GM23338 (cell line): ENCODE data around the gene COL4A2. TPM values are rescaled to one million over a fixed set of nuclear protein-coding genes. Genes with fewer than 3 reads are reported as not detected.

ENCODE experiments used
- ATAC-seq: fragments of 200-7000 bp; cut with Tn5 transposase; 3 replicates; pipeline ENCODE4 v1.9.1; 2020
- DNase-seq: peaks from one replicate; pipeline ENCODE4 v3.0.0-alpha.2; 2015; ENCODE audit warnings: low spot score
- H2AFZ ChIP-seq: fragments of 200-600 bp; sonication (generic); 2 replicates; pipeline ENCODE4 v1.8.0; 2016; ENCODE audit warnings: antibody characterized with exemption, mild to moderate bottlenecking, moderate library complexity
- H3F3A ChIP-seq: fragments of 200-600 bp; sonication (generic); replicated peaks from 2 replicates; pipeline ENCODE4 v1.8.0; 2017; ENCODE audit warnings: antibody characterized with exemption, mixed run types, low read depth
- H3K27ac ChIP-seq: fragments of 200-600 bp; sonication (generic); 2 replicates; pipeline ENCODE4 v1.6.1; 2016; ENCODE audit warnings: low read depth
- H3K27me3 ChIP-seq: fragments of 200-600 bp; sonication (generic); 2 replicates; pipeline ENCODE4 v1.8.0; 2016; ENCODE audit warnings: mild to moderate bottlenecking, mixed run types, moderate library complexity; ENCODE audit not compliant: insufficient read depth
- H3K36me3 ChIP-seq: fragments of 200-600 bp; sonication (generic); 2 replicates; pipeline ENCODE4 v1.8.0; 2016; ENCODE audit warnings: mild to moderate bottlenecking; ENCODE audit not compliant: insufficient read depth
- H3K4me1 ChIP-seq: fragments of 200-600 bp; sonication (generic); 2 replicates; pipeline ENCODE4 v1.8.0; 2016; ENCODE audit warnings: mild to moderate bottlenecking, moderate library complexity; ENCODE audit not compliant: insufficient read depth
- H3K4me2 ChIP-seq: fragments of 200-600 bp; sonication (generic); 2 replicates; pipeline ENCODE4 v1.7.1; 2017; ENCODE audit warnings: mixed run types
- H3K4me3 ChIP-seq: fragments of 200-600 bp; sonication (generic); 2 replicates; pipeline ENCODE4 v1.6.1; 2016; ENCODE audit warnings: mixed run types
- H3K79me2 ChIP-seq: fragments of 200-600 bp; sonication (generic); replicated peaks from 2 replicates; pipeline ENCODE4 v1.8.0; 2017; ENCODE audit warnings: mild to moderate bottlenecking; ENCODE audit not compliant: insufficient read depth
- H3K9me2 ChIP-seq: fragments of 200-600 bp; sonication (generic); 2 replicates; pipeline ENCODE4 v1.8.0; 2017; ENCODE audit not compliant: insufficient read depth
- H4K20me1 ChIP-seq: fragments of 200-600 bp; sonication (generic); replicated peaks from 2 replicates; pipeline ENCODE4 v1.8.0; 2017; ENCODE audit warnings: mild to moderate bottlenecking; ENCODE audit not compliant: insufficient read depth
- H3K27ac Mint-ChIP-seq: 2 replicates; pipeline ENCODE4 v1.8.0; 2020; ENCODE audit warnings: inconsistent platforms, mild to moderate bottlenecking, moderate library complexity, mixed read lengths
- H3K27me3 Mint-ChIP-seq: 3 replicates; pipeline ENCODE4 v1.8.0; 2022; ENCODE audit warnings: low read depth, mild to moderate bottlenecking, moderate library complexity, mixed read lengths, inconsistent platforms; ENCODE audit not compliant: insufficient read depth, poor library complexity
- H3K36me3 Mint-ChIP-seq: 3 replicates; pipeline ENCODE4 v1.8.0; 2021; ENCODE audit warnings: low read depth, mild to moderate bottlenecking, inconsistent platforms, moderate library complexity, mixed read lengths
- H3K4me1 Mint-ChIP-seq: 3 replicates; pipeline ENCODE4 v1.8.0; 2020; ENCODE audit warnings: mild to moderate bottlenecking, inconsistent platforms, mixed read lengths
- H3K4me3 Mint-ChIP-seq: 3 replicates; pipeline ENCODE4 v1.8.0; 2021; ENCODE audit warnings: moderate library complexity, mild to moderate bottlenecking, inconsistent platforms, mixed read lengths
- H3K9me3 Mint-ChIP-seq: 3 replicates; pipeline ENCODE4 v1.8.0; 2020; ENCODE audit warnings: moderate library complexity, mild to moderate bottlenecking, inconsistent platforms, mixed read lengths
- CTCF ChIP-seq, 2 experiments: fragments of 200-600 bp in 1 of 2; sonication (generic) in 1 of 2; conservative IDR thresholded peaks; 2 replicates each; pipeline versions ENCODE4 v1.5.1 to v1.6.1; 2016 to 2017; ENCODE audit warnings: antibody characterized with exemption in 2 of 2, low read depth in 2 of 2, mild to moderate bottlenecking in 2 of 2, moderate library complexity in 1 of 2
- ETS1 ChIP-seq: IDR thresholded peaks from 2 replicates; pipeline ENCODE4 v1.6.1; 2016; ENCODE audit warnings: antibody characterized with exemption
- EZH2phosphoT487 ChIP-seq: fragments of 200-600 bp; sonication (generic); IDR thresholded peaks from one replicate; pipeline ENCODE4 v1.8.1; 2018; ENCODE audit warnings: antibody characterized with exemption; ENCODE audit not compliant: unreplicated experiment
- NANOG ChIP-seq: IDR thresholded peaks from 2 replicates; pipeline ENCODE4 v1.6.1; 2016; ENCODE audit warnings: antibody characterized with exemption, borderline replicate concordance
- REST ChIP-seq: IDR thresholded peaks from one replicate; pipeline ENCODE4 v1.6.1; 2018; ENCODE audit warnings: antibody characterized with exemption; ENCODE audit not compliant: unreplicated experiment
- STAT1 ChIP-seq: IDR thresholded peaks from one replicate; pipeline ENCODE4 v1.6.1; 2016; ENCODE audit warnings: antibody characterized with exemption; ENCODE audit not compliant: unreplicated experiment
- ZNF114 ChIP-seq: fragments of 250-450 bp; sonication (Bioruptor Pico); IDR thresholded peaks from 2 replicates; pipeline ENCODE4 v1.5.0; 2020; ENCODE audit warnings: mild to moderate bottlenecking, moderate library complexity
- polyA plus RNA-seq: library from polyadenylated mRNA; unstranded; fragments of >200 nt; fragmentation: Nextera tagmentation; extraction: Ambion mirVana; gene quantifications from 2 replicates; pipeline ENCODE4 v1.2.1, GENCODE V29; 2016
- total RNA-seq: library from RNA; depleted of rRNA; stranded (reverse); fragments of >200 nt; shearing (Covaris generic); gene quantifications from 2 replicates; pipeline ENCODE4 v1.2.3, GENCODE V29; 2014

The COL4A2 gene
- total and polyA plus RNA-seq, 2 experiments from 2014 or later, result 37.4 to 131 TPM

GRCh38 chr13:110280985-110281688 is 25.9 kb upstream of the COL4A2 start:
- Histone ChIP-seq H2AFZ (no peak overlapping the region), H3K27me3 (no peaks in the 10 kb centered on the region), H3K4me2 (no peak overlapping the region), H4K20me1 (peaks cover 2% of the 10 kb centered on the region; the same call in 1 of the 2 replicates), H3K4me1 (no peaks in the 10 kb centered on the region), H3K4me3 (no peak overlapping the region), H3K9me2 (no peaks in the 10 kb centered on the region), H3K36me3 (no peaks in the 10 kb centered on the region), H3K27ac (no peak overlapping the region), H3K79me2 (peaks cover 16% of the 10 kb centered on the region), H3F3A (no peaks in the 10 kb centered on the region)
- H3K4me1 Mint-ChIP-seq, result 0 out of 3 replicates have a peak, but pooled peaks cover 3% of the 10 kb centered on the region
- DNase-seq, result no peak
- H3K4me3 Mint-ChIP-seq, result no peak overlapping the region
- no peak overlapping the region for H3K27ac Mint-ChIP-seq
- no peaks in the 10 kb centered on the region for H3K9me3 Mint-ChIP-seq
- no peaks in the 10 kb centered on the region for H3K36me3 Mint-ChIP-seq
- no peak for ATAC-seq
- H3K27me3 Mint-ChIP-seq, result peaks cover 1% of the 10 kb centered on the region
- TF ChIP-seq NANOG, result no peak
- TF ChIP-seq ZNF114 (CRISPR knock-in tag), result no peak
- TF ChIP-seq STAT1, result no peak
- no peak for TF ChIP-seq EZH2phosphoT487
- no peak for TF ChIP-seq REST

GRCh38 chr13:110281736-110282135 is 25.3 kb upstream of the COL4A2 start:
- Mint-ChIP-seq H3K27me3 (peaks cover 1% of the 10 kb centered on the region), H3K4me1 (0 out of 3 replicates have a peak, but pooled peaks cover 3% of the 10 kb centered on the region), H3K4me3 (no peak overlapping the region), H3K36me3 (no peaks in the 10 kb centered on the region), H3K9me3 (no peaks in the 10 kb centered on the region), H3K27ac (no peak overlapping the region)
- no peaks in the 10 kb centered on the region for H3K9me2 ChIP-seq
- H3K4me1 ChIP-seq, result no peaks in the 10 kb centered on the region
- no peaks in the 10 kb centered on the region for H3F3A ChIP-seq
- H3K4me2 ChIP-seq, result no peak overlapping the region
- H3K4me3 ChIP-seq, result no peak overlapping the region
- ATAC-seq (no peak), DNase-seq (no peak)
- no peak overlapping the region for H2AFZ ChIP-seq
- peaks cover 10% of the 10 kb centered on the region for H3K79me2 ChIP-seq
- H3K36me3 ChIP-seq, result no peaks in the 10 kb centered on the region
- H3K27ac ChIP-seq, result no peak overlapping the region
- H4K20me1 ChIP-seq, result peaks cover 2% of the 10 kb centered on the region; the same call in 1 of the 2 replicates
- H3K27me3 ChIP-seq, result no peaks in the 10 kb centered on the region
- no peak for TF ChIP-seq REST
- no peak for TF ChIP-seq CTCF (conservative IDR thresholded peaks at IDR 0.05; ENCODE audit: low read depth in 2 of 2)
- TF ChIP-seq ETS1, result no peak
- TF ChIP-seq EZH2phosphoT487, result no peak
